ENCODE results near the gene SEC14L6.

SEC14L6 gene

GRCh38 chr22:30502153-30502552, 44.4 kb downstream of the SEC14L6 start:
- DNase-seq (ENCODE audit: low read depth), result no peak
- H3K4me3 ChIP-seq (ENCODE audit: control insufficient read depth, low read depth, low read length), result no peak overlapping the region
- TF ChIP-seq CTCF (IDR thresholded peaks at IDR 0.05; ENCODE audit: control insufficient read depth, insufficient read depth, low read depth, low read length, missing control alignments), result no peak

- no peak for TF ChIP-seq CTCF (IDR thresholded peaks at IDR 0.05; ENCODE audit: control insufficient read depth, insufficient read depth, low read depth, low read length, missing control alignments)
Observed at GRCh38 chr22:30500628-30501027, 45.9 kb downstream of the SEC14L6 start.

DNA sequence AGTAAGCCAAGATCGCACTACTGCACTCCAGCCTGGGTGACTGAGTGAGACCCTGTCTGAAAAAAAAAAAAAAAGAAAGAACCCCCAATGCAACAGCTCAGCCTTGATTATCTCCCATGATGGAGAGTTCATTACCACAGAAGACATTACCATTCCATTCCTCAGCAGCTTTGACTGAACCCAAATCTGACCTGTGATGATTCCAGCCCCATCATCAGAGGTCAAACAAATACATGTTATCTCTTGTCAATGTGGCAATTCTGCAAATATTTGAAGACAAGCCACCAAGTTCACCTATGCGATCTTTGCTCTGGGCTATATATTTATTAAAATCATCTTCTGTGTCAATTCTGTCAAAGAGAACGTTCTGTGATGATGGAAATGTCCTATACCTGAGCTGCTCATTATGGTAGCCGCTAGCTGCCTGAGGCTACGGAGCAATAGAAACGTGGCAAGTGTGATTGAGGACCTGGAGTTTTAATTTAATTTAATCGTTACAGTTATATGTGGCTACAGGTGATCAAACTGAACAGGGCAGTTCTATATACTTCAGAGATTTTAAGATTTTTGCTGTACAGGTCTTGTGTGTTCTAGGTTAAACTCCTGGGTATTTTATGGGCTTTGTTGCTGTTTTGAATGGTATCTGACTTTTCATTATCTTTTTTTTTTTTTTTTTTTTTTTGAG, 48.9 kb downstream of the SEC14L6 start:
- no peak overlapping the region for H3K4me3 ChIP-seq (ENCODE audit: control insufficient read depth, low read depth, low read length)
- DNase-seq (ENCODE audit: low read depth), result no peak

More at GRCh38 chr22:30500628-30501027, 45.9 kb downstream of the SEC14L6 start:
- DNase-seq (ENCODE audit: low read depth), result no peak
- no peak overlapping the region for H3K4me3 ChIP-seq (ENCODE audit: control insufficient read depth, low read depth, low read length)

DNA sequence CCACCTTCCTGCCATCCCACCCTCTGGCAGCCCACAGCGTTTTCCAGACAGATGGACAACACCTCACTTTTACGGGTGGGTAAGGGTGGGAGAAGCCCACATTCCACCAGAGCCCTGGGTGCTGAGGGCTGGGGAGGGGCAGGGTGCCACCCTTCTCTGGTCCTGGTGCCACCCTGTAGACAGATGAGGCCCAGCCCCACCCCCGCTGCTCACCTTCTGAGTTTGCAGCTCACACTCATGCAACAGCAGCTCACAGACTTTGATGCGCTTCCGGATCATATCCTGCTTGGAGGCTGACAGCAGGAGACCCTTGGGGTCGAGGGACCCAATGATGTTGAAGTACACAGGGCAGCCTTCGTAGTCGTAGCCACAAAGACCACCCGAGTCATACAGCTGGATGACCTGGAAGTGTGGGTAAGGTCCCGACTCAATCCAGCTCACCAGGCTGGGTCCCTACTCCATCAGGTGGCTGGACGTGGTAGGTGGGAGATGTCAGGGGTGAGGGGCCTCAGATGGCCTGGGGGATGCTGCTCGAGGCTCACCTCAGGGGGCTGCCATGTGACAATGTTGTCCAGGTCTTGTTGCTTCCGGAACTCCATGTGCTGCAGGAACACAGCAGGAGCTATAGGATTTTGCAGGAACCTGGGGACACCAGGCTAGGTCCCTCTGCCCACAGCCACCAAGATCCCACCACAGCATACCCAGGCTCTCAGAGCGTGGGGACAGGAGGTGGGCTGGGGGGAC, 51.3 kb downstream of the SEC14L6 start:
- DNase-seq (ENCODE audit: low read depth), result no peak
- TF ChIP-seq CTCF (IDR thresholded peaks at IDR 0.05; ENCODE audit: control insufficient read depth, insufficient read depth, low read depth, low read length, missing control alignments), result no peak
- H3K4me3 ChIP-seq (ENCODE audit: control insufficient read depth, low read depth, low read length), result no peak overlapping the region

More for the DNA sequence above, 48.9 kb downstream of the SEC14L6 start:
- TF ChIP-seq CTCF (IDR thresholded peaks at IDR 0.05; ENCODE audit: control insufficient read depth, insufficient read depth, low read depth, low read length, missing control alignments), result no peak

DNA sequence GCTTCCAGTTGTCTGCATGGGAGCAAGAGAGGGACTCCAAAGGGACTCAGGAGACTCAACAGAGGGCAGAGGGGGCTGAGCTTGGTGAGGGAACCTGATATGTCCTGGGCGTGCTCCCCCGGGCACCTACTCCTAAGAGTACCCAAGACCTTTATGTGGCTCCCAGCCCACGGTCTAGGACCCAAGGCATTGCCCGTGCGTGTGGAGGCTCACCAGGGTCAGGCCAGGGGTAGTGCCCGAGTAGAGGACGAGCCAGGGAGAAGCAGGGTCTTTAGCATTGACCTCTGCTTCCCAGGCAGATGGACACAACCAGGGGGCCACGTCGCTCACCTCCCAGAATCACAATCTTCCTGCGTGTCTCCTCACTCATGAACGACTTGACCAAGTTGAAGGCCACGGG, 54.4 kb downstream of the SEC14L6 start:
- DNase-seq (ENCODE audit: low read depth), result no peak
- no peak for TF ChIP-seq CTCF (IDR thresholded peaks at IDR 0.05; ENCODE audit: control insufficient read depth, insufficient read depth, low read depth, low read length, missing control alignments)
- H3K4me3 ChIP-seq (ENCODE audit: control insufficient read depth, low read depth, low read length), result no peak overlapping the region

GRCh38 chr22:30491381-30491780, 55.2 kb downstream of the SEC14L6 start:
- no peak for TF ChIP-seq CTCF (IDR thresholded peaks at IDR 0.05; ENCODE audit: control insufficient read depth, insufficient read depth, low read depth, low read length, missing control alignments)

More at GRCh38 chr22:30491381-30491780, 55.2 kb downstream of the SEC14L6 start:
- no peak overlapping the region for H3K4me3 ChIP-seq (ENCODE audit: control insufficient read depth, low read depth, low read length)
- DNase-seq (ENCODE audit: low read depth), result no peak
